VCaP (cell line): ENCODE results near the gene HSP90B1.

Experiments used
- H3K27ac ChIP-seq: fragments of 450-650 bp; 2 replicates; pipeline ENCODE4 v1.5.1; 2017
- CTCF ChIP-seq: fragments of 450-650 bp; conservative IDR thresholded peaks from 2 replicates; pipeline ENCODE4 v1.5.1; 2017; ENCODE audit warnings: mild to moderate bottlenecking, moderate library complexity

Gene HSP90B1

GRCh38 chr12:103897316-103897715, 32.9 kb upstream of the HSP90B1 start:
- TF ChIP-seq CTCF, result no peak
- H3K27ac ChIP-seq, result no peak overlapping the region

DNA sequence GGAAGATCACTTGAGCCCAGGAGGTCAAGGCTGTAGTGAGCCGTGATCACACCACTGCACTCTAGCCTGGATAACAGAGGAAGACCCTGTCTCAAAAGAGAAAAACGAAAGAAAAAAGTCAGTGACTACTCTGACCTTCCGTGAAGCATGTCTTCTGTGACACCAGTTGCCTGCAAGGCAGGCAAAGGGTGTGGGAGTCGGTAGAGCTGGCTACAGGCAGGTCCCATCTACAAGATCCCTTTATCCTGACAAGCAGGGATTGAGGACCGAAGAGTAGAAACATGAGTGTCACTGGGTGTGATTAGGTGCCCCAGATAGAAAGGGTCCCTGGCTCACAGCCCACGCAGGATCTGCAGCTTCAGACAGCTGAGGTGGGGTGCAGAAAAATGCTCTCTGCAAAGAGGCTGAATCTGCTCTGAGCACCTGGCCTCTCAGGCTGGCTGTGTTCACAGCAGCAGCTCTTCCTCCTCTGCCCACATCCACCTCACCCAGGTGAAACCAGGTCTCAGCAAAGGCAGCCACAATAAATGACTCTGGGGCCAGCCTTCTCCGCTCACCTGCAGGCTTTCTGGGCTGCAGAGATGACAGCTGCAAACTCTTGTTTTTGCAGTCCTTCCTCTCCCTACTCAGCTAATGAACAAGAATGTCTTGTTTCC, 28.6 kb upstream of the HSP90B1 start:
- TF ChIP-seq CTCF, result no peak
- no peak overlapping the region for H3K27ac ChIP-seq

GRCh38 chr12:103903993-103904392, 26.2 kb upstream of the HSP90B1 start:
- TF ChIP-seq CTCF, result no peak
- no peak overlapping the region for H3K27ac ChIP-seq

- H3K27ac ChIP-seq, result no peak overlapping the region
- no peak for TF ChIP-seq CTCF
Measured at GRCh38 chr12:103905730-103906349, 24.4 kb upstream of the HSP90B1 start.

DNA sequence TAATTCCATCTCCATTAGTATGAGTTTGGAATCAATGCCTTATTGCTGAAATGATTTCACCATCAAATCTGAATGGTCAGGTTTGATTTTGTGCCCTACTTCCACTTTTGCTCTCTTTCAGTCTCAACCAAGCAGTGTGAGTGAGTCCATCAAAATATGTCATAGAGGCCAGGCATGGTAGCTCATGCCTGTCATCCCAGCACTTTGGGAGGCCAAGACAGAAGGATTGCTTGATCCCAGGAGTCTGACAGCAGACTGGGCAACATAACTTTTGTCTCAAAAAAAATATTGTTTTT, 22.0 kb upstream of the HSP90B1 start:
- TF ChIP-seq CTCF, result no peak
- H3K27ac ChIP-seq, result no peak overlapping the region

DNA sequence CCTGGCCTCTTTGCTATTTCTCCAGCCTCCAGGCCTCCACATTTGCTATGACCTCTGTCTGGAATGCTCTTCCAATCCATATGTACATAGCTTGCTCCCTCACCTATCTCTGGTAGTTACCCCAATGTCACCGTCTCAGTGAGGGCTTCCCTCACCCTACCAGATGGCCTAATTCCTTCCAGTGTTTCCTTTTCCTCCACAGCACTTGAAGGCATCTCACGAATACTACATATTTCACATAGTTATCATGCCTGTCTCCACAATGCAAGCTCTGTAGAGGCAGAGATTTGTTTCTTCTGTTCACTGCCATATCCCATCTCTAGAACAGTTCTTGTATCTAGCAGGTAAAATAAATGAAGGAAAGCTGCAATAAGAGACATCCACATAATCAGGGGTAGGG, 21.3 kb upstream of the HSP90B1 start:
- no peak overlapping the region for H3K27ac ChIP-seq
- TF ChIP-seq CTCF, result no peak

GRCh38 chr12:103909811-103910210, 20.4 kb upstream of the HSP90B1 start:
- no peak overlapping the region for H3K27ac ChIP-seq
- no peak for TF ChIP-seq CTCF
